HG02840 (cell line): ENCODE measurements around the gene USH2A.

ENCODE experiments used
- ATAC-seq: cut with Tn5 transposase; IDR thresholded peaks from one replicate; pipeline ENCODE4 v1.9.1; 2021; ENCODE audit warnings: mild to moderate bottlenecking, moderate library complexity, moderate number of reproducible peaks; ENCODE audit not compliant: unreplicated experiment, low FRiP score

The USH2A gene

DNA sequence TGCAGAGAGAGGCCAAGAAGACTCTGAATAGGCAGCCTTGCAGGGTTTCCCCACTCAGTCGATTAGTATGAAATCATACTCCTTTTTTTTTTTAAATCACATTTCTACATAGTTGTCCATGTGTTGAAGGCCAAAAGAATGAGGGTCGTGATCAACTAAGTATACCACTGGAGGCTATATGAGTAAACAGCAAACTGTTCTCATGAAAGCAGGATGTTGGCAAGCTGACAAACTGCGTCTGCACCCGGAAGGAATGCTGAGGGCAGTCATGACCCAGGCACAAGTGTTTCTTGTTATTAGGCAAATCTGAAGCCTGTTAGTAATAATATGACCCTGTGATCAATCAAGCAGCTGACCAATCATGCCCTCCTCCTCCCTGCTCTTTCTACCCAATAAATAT lies 213.2 kb downstream of the USH2A start:
- no peak for ATAC-seq

DNA sequence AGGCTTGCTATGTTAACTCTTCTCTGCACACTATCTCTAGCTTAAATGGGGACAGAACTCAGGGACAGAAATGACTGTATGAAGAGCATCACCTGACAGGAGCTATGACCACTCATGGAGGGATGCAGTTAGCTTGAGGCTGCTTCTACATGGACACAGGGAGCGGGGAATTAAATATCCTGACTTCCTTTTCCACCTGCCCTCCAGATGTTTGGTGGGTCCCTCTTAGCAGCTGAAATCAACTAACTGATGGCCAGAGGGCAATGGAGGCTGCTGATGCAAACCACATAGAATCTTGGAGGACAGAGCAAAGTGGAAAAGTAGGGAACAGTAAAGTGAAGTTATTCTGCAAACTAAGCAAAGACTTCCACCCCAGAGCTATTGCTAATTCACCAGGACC lies 214.1 kb downstream of the USH2A start:
- no peak for ATAC-seq

DNA sequence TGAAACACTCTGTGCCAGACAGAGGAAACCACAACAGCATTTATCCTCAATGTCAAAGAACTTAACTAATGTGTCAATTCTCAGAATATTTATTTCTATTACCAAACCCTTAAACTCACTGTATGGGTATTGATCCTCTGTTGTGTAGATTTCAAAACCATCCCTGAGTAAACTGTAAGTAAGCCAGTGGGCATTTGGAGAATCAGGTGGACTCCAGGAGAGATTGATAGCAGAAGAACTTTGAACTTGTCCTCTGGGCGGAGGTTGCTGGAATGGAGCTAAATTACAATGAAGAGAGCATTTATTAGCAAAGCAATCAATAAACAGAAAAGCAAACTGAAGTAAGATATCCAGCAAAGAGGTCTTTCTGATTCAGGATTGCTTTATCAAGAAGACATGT lies 216.1 kb downstream of the USH2A start:
- no peak for ATAC-seq

DNA sequence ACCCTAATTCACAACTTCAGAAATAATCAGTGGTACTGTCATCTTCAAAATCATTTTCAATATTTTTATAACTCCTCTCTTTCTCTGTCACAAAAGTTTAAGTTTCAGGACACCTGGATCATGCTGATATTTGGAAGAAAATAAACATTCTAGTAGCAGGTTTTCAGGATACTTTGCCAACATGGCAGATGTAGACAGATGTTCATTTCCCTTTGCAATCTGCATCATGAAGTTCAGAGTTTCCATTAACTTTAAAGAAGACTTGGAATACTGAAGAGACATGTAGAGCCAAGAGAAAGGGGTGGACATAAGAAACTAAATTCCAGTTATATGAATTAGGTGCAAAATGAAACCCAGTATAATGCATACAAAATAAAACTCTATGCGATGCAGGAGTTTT lies 218.1 kb downstream of the USH2A start:
- ATAC-seq = no peak

DNA sequence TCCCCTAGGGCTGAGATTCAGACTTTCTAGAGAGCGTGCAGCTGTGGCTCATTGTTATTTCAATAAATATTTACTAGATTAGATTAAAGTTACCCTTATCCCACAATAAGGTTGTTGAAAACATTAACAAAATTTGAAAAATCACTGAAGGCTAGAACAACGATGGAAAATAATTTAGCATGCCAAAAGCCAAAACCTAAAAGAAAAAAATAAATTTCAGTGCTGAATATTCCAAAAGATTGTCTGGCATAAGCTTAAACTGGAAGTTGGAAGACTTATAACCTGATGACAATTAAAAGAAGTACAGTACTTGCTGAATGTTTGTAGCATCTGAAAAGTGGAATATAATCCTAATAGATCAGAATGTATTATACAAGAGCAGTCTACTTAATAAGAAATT lies 221.3 kb downstream of the USH2A start:
- ATAC-seq = no peak

DNA sequence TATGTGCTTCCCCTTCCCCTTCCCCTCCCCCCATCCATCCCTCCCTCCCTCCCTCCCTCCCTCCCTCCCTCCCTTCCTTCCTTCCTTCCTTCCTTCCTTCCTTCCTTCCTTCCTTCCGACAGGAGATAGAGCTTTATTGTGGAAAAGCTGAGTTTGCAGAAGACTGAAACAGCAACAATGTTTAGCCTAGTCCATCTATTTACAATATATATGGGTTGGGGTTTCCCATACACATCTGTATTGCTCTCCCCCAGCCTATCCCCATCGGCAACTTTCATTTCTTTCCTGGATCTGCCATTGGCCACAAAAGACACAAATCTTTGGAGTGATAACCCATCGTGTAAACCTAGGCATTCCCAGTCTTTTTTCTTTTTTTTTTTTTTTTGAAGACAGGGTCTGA lies 222.3 kb downstream of the USH2A start:
- no peak for ATAC-seq

DNA sequence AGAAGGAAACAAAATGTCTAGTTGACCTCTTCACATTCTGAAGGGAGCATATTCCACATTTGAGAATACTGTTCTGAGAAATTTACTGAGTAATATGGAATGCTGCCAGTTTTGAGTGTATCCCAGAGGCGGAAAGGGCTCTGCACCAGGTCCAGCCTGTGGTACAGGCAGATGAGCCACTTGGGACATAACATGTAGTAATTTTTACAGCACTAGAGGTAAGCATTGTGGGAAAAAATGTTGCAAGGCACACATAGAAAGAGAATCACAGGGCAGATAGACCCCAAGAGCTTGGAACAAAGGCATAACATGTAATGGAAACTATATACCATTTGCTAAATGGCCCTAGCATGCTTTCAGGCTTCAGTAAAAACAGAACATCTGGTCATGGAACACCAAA lies 228.5 kb downstream of the USH2A start:
- ATAC-seq = no peak

DNA sequence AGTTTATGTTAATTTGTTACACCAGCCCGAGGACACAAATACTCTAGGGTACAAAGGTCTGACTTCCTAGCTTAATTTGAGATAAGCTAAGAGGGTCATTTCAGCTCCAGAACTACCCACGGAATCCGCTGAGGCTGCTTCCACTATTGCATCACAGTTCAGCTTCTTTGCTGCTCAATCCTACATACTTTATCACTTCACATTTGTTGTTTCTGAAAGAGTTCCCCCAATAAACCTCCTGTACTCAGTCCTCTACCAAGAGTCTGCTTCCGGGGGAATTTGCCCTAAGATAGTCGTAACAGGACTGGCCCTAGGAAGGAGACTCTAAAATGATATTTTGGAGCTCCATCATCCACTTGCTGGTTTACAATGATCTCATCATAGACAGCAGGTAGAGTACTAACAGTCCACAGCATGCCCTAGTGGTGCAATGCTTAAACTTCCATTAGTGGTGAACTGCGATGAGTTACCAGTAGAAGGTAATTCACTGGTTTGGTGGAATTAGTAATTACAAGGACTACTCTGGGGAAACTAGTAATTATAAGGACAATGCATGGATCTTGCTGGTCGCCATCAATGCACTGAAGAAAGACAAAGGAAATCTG lies 229.3 kb downstream of the USH2A start:
- ATAC-seq = no peak

DNA sequence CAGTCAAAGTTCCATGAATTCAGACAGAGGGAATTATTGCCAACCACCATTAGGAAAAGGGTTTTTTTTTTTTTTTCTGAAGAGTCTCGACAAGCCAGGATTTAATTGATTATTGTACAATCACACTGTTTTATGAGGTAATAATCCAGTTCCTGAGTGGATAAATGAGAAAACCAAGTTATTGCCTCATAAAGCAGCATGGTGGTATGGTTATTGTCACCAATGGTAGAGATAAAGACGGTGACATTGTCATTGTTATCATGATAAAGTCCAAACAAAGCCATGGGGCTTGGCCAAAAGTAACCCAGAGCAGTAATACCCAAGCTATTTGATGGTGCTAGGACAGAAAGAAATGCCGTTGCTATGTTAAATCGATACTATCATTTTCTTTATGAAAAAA lies 232.8 kb downstream of the USH2A start:
- ATAC-seq = no peak

DNA sequence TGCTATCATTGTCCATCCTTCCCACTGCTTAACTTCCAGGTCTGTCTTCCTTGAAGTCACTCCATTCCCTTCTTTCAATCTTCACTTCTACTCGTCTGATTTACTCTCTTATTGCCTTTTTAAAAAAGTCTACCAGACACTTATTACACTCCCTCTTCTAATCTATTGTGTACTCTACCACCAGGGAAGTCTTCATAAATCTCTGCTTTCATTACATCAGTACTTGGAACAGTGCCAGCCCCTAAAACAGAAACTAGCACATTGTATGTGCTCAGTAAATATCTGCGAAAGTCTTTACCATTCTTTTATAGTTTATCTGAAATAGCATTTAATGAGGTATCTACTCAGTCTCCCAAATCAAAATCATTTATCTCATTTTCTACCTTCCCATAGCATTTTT lies 236.4 kb downstream of the USH2A start:
- no peak for ATAC-seq

DNA sequence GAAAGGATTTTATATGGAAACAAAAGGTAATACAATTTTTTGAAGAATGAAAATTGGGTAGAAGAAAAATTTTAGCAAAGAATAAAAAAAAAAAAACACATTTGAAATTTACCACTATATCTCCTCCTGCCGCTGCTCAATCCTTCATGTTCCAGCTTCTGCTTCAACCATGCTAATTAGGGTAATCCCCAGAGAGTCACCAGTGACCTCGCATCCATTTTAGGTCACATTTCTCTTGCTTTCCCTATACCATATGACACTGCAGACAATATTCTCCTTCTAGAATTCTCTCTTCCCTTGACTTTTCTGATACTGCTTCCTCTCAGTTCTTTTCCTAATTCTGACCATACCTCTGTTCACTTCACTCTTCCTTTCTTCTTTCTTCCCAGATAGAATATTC lies 237.1 kb downstream of the USH2A start:
- no peak for ATAC-seq

DNA sequence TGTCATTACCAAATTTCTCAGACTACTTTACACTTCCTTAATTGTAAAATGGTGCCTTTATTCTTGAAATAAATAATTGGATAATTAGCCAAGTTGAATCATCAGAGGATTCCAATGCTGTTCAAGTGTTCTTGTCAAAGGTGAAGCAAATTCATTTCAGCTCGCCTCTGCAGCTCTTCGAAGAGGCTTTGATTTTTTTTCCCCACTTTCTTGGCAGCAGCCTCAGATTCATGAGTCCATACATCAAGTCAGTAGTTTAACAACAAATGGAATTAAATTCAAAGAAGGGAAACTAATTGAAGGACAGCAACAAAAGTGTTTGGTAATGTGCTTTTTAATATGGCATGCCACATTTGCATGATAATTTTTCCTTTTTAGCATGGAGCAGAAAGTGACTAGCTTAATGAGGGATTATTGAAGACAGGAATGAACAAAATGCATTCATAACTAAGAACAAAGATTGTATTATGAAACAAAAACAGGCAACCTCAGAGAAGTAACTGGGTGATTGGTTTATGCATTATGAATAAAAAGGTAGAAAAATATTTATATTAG lies 239.0 kb downstream of the USH2A start:
- ATAC-seq = no peak

DNA sequence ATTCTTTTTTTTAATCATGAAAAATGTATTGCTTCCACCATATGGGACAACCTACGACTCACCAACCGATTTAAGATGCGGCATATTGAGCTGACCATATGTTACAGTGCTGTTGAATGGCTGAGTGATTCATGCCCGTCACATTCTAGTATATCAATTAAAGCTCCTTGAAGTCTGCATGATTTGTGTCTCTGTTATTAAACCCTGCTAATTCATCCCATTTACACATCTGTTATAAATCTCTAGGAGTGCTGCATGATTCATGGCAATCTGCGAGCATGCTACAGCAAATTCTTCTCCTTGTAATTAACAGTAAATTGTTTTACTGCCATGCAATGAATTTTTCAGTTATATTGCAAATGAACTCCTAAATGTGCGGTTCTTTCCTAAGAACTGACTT lies 239.8 kb downstream of the USH2A start:
- ATAC-seq = no peak

DNA sequence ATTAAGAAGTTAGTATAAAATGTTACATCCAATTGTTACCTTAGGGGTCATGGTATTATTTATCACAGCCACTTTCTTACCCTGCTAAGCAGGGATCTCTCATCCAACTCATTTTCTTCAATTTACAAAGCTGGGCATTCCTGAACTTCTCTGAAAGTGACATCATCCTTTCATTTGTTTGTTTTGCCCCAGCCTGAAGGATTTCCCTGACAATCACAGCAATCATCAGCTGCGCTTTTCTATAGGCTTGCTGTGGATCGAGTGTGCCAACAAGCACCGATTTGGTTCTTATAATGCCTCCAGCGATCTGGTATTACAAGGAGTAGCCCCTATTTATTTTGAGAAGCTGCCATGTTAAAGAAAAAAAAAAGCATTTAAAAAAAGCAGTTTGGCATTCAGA lies 240.2 kb downstream of the USH2A start:
- ATAC-seq = no peak

DNA sequence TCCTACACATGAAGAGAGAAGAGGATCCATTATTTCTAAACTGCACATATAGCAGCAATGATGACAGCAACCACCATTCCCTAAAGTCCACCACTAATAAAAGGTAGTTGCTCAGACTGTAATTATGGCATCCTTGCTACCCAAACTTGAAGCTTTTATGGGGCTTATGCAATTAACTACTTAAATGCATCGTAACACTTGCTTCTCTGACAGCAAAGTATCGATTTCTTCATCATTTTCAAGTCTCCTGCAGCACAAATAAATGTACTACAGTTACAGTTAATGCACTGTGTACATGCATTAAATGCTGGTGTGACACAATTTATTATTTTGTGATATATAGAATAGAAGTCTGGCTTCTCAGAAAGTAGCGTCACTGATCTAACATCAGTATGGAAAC lies 241.7 kb downstream of the USH2A start:
- ATAC-seq = no peak

DNA sequence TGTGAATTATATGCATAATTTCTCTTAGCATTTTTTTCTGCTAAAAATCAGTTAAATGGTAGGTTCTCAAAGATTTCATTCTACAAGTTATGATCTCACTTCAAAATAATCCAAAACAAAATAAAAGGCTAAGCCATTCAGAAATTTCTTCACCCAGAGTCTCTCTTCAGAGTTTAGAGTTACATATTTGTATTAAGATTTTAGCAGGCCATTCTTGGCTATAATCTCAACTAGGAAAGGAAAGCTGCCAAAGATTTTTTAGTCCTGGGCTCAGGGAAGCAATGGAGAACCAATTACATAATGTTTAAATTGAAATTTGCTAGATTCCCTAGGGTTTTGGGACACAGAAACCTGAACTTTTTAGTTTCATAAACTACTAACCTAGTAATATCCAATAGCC lies 245.0 kb downstream of the USH2A start:
- ATAC-seq = no peak

DNA sequence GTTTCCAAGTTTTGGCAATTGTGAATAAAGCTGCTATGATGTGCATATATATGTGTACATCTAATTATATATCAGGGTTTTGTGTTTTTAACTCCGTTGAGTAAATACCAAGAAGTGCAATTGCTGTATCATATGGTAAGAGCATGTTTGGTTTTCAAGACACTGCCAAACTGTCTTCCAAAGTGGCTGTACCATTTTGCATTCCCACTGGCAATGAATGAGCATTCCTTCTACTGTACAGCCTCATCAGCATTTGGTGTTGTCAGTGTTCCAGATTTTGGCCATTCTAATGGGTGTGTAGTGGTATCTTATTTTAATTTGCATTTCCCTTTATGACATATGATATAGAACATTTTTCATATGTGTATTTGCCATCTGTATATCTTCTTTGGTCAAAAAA lies 246.3 kb downstream of the USH2A start:
- no peak for ATAC-seq

DNA sequence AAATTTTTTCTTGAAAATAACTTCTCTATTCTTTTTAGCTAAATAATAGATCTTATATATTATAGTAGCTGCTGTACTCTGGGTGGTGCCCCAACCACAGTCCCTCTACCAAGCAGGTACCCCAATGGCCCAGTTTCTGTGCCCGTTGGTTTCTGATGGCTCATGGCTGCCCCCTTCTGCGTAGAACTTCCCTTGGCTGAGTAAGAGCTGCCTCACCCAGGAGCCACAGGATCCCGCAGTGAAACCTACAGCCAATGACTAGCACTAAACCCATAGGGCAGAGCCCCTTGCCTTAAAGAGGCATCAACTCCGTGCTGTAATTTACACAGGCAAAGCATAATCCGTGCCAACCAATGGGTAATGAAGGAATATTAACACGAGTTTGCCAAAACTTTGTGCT lies 247.5 kb downstream of the USH2A start:
- no peak for ATAC-seq

DNA sequence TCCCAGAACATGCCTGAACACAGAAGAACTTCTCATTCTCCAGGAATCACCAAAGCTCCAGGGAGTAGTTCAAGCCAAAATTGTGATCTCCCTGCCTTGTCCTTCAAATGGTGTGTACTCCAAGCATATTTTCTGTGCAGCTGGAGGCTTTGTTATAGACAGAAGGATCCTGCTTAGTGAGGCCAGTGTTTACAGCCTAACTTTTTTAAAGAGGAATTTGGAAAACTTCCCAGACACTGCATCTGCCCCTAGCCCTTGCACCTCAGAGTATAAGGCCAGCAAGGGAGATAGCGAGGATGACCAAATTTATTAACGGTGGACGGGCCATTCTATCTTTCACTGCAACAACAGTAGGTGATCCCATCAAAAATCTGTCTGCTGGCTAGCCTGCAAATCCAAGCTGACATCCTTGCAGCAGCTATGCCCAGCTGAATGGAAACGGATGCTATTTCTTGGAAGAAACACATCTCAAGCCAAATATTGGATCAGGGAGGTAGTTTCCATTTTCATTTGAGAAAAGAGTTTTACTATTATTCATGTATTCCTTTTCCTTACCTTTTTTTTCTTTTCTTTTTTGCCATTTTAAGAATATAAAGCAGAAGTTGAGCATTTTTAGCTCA lies 249.8 kb downstream of the USH2A start:
- no peak for ATAC-seq

DNA sequence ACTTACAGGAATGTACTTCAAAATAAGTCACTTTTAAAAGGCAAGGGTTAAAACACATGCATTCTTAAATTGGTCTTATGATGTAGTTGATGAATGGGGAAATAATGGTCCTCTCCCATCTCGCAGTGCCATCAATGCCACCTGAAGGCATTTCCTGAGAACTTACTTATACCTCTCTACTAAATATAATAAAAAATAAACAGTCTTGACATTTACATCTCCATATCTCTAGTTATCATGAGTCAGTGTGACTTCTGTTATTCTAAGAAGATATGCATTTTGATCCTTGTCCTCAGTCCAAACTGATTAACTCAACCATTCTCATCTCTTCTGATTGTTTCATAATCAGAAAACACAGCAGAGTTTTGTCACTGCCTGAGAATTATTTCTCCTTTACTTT lies 253.9 kb downstream of the USH2A start:
- no peak for ATAC-seq

DNA sequence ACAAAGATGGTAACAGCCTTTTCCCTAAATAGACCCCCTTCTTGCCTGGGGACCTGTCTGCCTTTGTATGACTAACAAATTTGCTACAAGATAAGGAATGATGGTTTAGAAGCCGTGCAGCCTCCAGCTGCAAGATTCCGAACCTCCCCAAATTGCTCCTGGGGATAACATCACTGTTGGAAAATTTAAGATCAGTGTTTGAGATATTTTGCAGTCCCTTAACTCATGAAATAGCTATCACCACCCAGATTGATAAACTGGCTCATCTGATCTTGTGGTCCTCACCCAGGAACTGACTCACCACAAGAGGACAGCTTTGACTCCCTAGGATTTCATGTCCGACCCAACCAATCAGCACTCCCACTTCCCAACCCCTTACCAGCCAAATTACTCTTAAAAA lies 254.7 kb downstream of the USH2A start:
- no peak for ATAC-seq

DNA sequence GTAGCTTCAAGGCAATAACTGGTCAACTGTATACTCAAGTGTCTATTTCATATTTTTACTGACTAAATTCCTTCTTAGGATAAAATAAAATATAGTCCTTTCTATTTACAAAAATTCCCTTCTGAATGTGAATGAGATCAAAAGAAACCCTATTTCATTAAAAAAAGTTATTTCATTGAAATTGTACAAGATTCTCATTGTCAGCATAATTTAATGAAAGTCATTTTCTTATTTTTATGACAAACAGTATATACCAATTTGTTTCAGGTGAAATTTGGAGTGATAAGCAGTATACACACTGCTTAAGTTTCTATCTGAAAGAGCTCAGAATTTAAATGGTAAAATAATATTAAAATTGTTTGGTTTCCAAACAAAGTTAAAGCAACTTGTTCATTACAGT lies 269.2 kb downstream of the USH2A start:
- no peak for ATAC-seq

DNA sequence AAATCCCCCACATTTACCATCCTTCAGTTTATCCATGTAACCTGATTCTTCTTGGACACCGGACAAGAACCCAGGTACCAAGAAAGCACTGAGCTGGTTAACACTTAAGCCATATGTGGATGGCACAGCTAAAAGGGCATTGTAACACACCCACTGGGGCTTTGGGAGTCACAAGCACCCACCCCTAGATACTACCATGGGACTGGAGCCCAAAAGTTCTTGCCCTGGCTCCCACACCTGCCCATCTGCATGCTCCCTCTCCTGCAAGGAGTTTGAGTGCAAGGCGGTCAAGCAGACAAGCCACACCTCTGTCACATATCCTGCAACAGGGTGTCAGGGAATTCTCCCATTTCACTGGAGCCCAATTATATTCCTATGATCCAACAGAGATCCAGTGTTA lies 270.1 kb downstream of the USH2A start:
- no peak for ATAC-seq
